ENCODE measurements around the gene FBXO33.

- TF ChIP-seq GATA3 (IDR thresholded peaks at IDR 0.05; ENCODE audit: low read depth, low read length): no peak
- no peak for TF ChIP-seq GATA2 (IDR thresholded peaks at IDR 0.05; ENCODE audit: low read depth, low read length)
Observed at GRCh38 chr14:39383741-39384140, 48.5 kb downstream of the FBXO33 start.

Measured in SH-SY5Y (cell line).